ENCODE measurements around the gene ZBED2. TPM values are rescaled to one million over a fixed set of nuclear protein-coding genes. Genes with fewer than 3 reads are reported as not detected.
"Not testable (repeated sequence)": the region's sequence is repeated elsewhere in the genome, so short reads cannot be mapped to it uniquely, and the experiment has no call there.

ZBED2 gene
- polyA plus RNA-seq (2011; rRNA removed) (0.07 TPM in 1 of 2 replicates, not detected in the other), polyA minus RNA-seq (2011; rRNA and poly(A)+ RNA removed) (not detected in 2 replicates)

GRCh38 chr3:111595232-111595631 lies at the start of gene ZBED2:
Gene ZBED2, minus strand, starts transcription at chr3:111595346. Its CDS starts 1,145 bp downstream, at chr3:111594201.
- TF ChIP-seq CTCF (IDR thresholded peaks at IDR 0.05; ENCODE audit: insufficient read depth, low read depth, low read length) = no peak
- Histone ChIP-seq H3K27me3 (ENCODE audit: control insufficient read depth, insufficient read depth, low read length) (no peaks in the 10 kb centered on the region), H3K36me3 (ENCODE audit: control insufficient read depth, insufficient read depth, low read length) (no peaks in the 10 kb centered on the region), H3K4me3 (ENCODE audit: low read depth, low read length) (no peak within 1 kb of the TSS)
- POLR2A ChIA-PET = no interaction called here
- CTCF ChIA-PET = interaction anchor here (1.0 to 1.6 kb wide), 3 partner anchors 13 to 252 kb away, joined by 3 to 4 read pairs (median 3); no protein-coding TSS in a partner anchor
- DNase-seq (ENCODE audit: low read depth) = no peak

- no peaks in the 10 kb centered on the region for H3K36me3 ChIP-seq (ENCODE audit: control insufficient read depth, insufficient read depth, low read length)
- TF ChIP-seq CTCF (IDR thresholded peaks at IDR 0.05; ENCODE audit: insufficient read depth, low read depth, low read length) = no peak
- POLR2A ChIA-PET = no interaction called here
- CTCF ChIA-PET = no interaction called here
- no peaks in the 10 kb centered on the region for H3K27me3 ChIP-seq (ENCODE audit: control insufficient read depth, insufficient read depth, low read length)
- no peak overlapping the region for H3K4me3 ChIP-seq (ENCODE audit: low read depth, low read length)
- no peak for DNase-seq (ENCODE audit: low read depth)
Measured at GRCh38 chr3:111639316-111639715, 44.2 kb upstream of the ZBED2 start.

GRCh38 chr3:111636366-111636885 lies 41.3 kb upstream of the ZBED2 start:
- CTCF ChIA-PET = interaction anchor here (0.6 to 1.2 kb wide), 2 partner anchors 18 to 378 kb away, joined by 3 to 4 read pairs; no protein-coding TSS in a partner anchor
- no peak for DNase-seq (ENCODE audit: low read depth)
- POLR2A ChIA-PET = no interaction called here
- no peaks in the 10 kb centered on the region for H3K36me3 ChIP-seq (ENCODE audit: control insufficient read depth, insufficient read depth, low read length)
- no peaks in the 10 kb centered on the region for H3K27me3 ChIP-seq (ENCODE audit: control insufficient read depth, insufficient read depth, low read length)
- no peak overlapping the region for H3K4me3 ChIP-seq (ENCODE audit: low read depth, low read length)
- no peak for TF ChIP-seq CTCF (IDR thresholded peaks at IDR 0.05; ENCODE audit: insufficient read depth, low read depth, low read length)

GRCh38 chr3:111635403-111635802 lies 40.3 kb upstream of the ZBED2 start:
- ChIA-PET CTCF (no interaction called here), POLR2A (no interaction called here)
- Histone ChIP-seq H3K27me3 (ENCODE audit: control insufficient read depth, insufficient read depth, low read length) (no peaks in the 10 kb centered on the region), H3K4me3 (ENCODE audit: low read depth, low read length) (no peak overlapping the region), H3K36me3 (ENCODE audit: control insufficient read depth, insufficient read depth, low read length) (no peaks in the 10 kb centered on the region)
- no peak for TF ChIP-seq CTCF (IDR thresholded peaks at IDR 0.05; ENCODE audit: insufficient read depth, low read depth, low read length)
- DNase-seq (ENCODE audit: low read depth) = no peak

GRCh38 chr3:111630638-111631037 lies 35.5 kb upstream of the ZBED2 start:
- POLR2A ChIA-PET; H3K36me3 ChIP-seq (ENCODE audit: control insufficient read depth, insufficient read depth, low read length); H3K4me3 ChIP-seq (ENCODE audit: low read depth, low read length); H3K27me3 ChIP-seq (ENCODE audit: control insufficient read depth, insufficient read depth, low read length): not testable (repeated sequence)
- CTCF ChIA-PET = interaction anchor here (1.1 kb wide), 1 partner anchor 96 kb away, joined by 3 read pairs; no protein-coding TSS in a partner anchor
- peak; percentile 28 for DNase-seq (ENCODE audit: low read depth)

- H3K27me3 ChIP-seq (ENCODE audit: control insufficient read depth, insufficient read depth, low read length); POLR2A ChIA-PET; CTCF ChIA-PET; DNase-seq (ENCODE audit: low read depth); H3K4me3 ChIP-seq (ENCODE audit: low read depth, low read length); H3K36me3 ChIP-seq (ENCODE audit: control insufficient read depth, insufficient read depth, low read length): not testable (repeated sequence)
Measured at GRCh38 chr3:111629018-111629417, 33.9 kb upstream of the ZBED2 start.
